ENCODE data around the gene PTDSS2.

Gene PTDSS2

DNA sequence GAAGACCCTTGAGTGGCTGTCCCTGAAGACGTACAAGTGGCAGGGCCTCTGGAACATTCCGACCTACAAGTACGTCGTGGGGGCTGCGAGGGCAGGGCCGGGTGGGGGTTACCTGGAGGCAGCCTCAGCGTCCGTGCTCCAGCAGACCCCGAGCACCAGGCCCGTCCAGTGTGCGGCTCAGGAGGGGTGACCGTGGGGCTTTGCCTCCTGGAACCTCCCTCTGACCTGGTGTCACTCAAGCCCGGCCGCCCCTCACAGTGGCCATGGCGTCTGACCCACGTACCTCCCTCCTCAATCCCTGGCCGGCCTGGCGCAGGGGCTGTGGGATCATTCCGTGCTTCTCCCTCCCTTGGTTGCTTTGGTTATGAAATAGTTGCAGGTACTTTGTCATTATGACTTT lies 38.5 kb downstream of the PTDSS2 start:
- no peak for DNase-seq (ENCODE audit: low read depth in 1 of 2, low spot score in 1 of 2)

DNA sequence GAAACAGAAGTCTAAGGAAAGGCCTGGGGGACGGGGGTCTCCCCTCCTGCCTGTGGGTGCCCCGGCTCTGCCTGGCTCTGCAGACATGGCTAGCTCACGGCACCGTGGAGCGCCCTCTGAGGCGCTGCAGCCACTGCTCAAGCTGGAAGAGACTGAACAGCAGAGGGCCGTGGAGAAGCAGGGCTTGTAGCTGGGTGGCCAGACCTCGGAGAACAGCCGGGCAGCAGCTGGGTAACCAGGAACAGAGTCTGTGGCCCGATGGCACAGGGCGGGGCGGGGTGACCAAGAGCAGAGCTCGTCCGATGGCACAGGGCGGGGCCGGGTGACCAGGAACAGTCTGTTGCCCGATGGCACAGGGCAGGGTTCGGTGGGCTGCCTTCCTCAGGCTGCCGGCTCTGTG lies 38.9 kb downstream of the PTDSS2 start:
- no peak for DNase-seq (ENCODE audit: low read depth in 1 of 2, low spot score in 1 of 2)

DNA sequence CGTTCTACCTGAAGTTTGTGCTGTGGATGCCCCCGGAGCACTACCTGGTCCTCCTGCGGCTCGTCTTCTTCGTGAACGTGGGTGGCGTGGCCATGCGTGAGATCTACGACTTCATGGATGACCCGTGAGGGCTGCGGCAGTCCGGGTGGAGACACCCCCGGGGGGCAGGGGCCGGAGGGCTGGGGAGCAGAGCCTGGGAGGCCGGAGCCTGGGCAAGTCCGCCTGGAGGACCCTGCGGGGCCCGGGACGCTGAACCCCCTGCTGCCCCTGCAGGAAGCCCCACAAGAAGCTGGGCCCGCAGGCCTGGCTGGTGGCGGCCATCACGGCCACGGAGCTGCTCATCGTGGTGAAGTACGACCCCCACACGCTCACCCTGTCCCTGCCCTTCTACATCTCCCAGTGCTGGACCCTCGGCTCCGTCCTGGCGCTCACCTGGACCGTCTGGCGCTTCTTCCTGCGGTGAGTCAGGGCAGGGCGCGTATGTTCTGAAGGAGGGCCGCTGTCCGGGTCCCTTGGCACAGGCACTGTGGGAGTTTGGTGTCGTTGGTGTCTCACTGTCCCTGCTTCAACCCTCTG lies 39.6 kb downstream of the PTDSS2 start:
- no peak for DNase-seq (ENCODE audit: low read depth in 1 of 2, low spot score in 1 of 2)

DNA sequence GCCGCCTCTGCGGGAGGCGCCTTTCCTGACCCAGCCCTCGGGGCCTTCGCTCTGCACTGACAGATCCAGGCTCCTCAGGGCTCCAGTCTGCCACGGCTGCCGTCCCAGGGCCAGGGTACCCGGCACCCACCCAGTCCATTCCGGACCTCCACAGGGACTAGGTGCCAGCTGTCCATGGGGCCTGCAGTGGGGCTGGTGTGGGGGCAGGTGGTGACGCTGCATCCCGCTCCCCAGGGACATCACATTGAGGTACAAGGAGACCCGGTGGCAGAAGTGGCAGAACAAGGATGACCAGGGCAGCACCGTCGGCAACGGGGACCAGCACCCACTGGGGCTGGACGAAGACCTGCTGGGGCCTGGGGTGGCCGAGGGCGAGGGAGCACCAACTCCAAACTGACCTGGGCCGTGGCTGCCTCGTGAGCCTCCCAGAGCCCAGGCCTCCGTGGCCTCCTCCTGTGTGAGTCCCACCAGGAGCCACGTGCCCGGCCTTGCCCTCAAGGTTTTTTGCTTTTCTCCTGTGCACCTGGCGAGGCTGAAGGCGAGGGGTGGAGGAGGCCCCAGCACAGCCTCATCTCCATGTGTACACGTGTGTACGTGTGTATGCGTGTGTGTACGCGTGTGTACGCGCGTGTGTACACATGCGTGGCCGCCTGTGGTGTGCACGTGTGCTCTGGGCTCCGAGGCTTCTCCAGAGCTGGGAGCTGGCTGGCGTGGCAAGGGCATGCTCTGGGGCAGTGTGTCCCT lies 40.3 kb downstream of the PTDSS2 start:
- no peak for DNase-seq (ENCODE audit: low read depth in 1 of 2, low spot score in 1 of 2)

DNA sequence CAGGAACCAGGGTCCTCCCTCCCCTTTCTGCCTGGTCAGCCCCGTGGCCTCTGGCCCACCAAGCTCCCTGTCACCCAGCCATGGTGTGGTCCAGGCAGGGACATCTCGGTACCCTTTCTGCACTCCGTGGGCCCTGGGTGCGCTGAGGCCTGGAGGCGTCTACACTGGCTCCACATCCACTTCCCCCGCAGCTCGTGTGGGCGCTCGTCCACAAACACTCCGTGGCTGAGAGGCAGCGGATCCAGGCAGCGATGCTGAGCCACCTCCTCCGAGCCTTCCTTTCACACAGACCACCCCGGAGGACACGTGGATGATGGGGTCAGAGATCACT lies 40.8 kb downstream of the PTDSS2 start:
- no peak for DNase-seq (ENCODE audit: low read depth in 1 of 2, low spot score in 1 of 2)

DNA sequence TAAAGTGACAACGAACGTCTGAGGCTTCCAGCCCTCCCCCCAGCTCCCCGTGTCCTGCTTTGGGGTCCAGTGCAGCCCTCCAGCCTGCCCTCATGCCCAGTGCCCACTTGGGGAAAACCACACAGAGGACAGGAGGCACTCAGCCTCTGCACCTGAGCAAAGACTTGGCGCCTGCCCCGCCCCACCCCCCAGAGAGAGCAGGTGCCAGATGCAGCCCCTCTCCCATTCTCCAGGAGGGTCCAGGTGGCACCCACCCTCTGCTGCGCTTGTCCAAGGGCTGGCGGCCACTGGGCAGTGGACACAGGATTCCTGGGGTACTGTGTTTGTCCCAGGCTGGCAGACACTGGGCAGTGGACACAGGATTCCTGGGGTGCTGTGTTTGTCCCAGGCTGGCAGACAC lies 41.3 kb downstream of the PTDSS2 start:
- no peak for DNase-seq (ENCODE audit: low read depth in 1 of 2, low spot score in 1 of 2)

DNA sequence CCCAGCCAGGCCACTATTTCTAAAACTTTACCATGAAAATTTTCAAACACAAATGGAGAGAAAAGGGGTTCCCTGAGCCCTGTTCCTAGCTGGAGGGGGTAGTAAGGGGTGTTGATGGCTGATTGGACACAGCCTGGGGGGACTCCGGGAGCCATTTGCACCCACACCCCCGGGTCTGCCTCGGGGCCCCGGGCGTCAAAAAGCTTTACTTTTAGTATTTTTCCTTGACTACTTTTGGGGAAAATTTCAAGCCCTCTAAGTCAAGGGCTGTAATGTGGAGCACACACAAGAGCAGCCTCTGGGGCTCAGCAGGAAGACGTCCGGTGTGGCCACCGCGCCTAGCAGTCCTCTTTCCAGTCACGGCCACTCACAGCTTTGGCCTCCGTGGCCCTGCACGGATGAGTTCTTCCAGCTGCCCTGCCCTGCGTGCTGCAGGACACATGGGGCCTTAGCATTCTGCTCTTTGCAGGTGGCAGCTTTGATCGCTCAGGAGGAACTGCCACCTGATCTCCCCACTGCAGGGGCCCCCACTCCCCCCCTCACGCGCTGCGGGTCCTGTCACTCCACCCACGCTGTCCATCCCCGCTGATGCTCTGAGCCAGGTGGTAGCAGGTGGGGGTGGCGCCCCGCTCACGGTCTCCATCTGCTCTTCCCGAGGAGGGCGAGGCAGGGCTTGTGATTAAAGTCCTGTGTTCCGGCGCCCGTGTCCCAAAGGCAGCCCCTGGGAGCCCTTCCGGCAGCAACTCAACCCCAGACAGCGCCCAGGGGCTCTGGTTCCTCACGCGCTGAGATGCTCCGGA lies 42.5 kb downstream of the PTDSS2 start:
- no peak for DNase-seq (ENCODE audit: low read depth in 1 of 2, low spot score in 1 of 2)

DNA sequence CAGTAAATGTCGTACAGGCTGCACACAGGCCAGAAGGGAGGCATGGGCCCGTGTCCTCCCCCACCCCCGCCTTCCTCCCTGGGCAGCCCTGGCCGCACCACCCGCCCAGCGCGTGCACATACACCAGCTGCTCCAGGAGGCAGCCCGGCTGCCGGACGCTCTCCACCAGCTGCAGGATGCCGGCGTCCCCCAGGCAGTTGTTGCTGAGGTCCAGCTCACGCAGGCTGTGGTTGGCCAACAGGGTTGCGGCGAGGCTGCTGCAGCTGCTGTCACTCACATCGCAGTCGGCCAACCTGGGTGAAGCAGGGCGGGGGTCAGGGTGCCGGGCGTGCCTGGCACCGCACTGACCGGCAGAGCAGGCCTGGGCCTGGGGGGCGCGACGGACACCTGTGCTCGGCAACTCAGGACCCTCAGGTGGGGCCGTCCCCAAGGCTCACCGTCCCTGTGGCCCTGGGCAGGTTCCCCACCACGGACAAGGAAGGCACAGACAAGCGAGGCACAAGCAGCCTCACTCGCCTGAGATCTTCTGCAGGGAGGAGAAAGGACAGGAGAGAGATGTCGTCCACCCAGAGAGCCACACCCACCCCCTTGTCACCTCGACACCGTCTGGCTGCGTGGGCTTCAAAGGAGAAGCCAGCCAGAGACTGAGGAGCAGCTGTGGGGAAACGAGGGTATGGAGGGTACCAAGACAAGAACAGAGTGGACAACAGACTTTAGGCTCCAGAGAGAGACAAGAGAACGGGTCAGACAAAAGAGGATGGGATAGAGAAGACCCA lies 44.9 kb downstream of the PTDSS2 start:
- DNase-seq (ENCODE audit: low read depth in 1 of 2, low spot score in 1 of 2): no peak

DNA sequence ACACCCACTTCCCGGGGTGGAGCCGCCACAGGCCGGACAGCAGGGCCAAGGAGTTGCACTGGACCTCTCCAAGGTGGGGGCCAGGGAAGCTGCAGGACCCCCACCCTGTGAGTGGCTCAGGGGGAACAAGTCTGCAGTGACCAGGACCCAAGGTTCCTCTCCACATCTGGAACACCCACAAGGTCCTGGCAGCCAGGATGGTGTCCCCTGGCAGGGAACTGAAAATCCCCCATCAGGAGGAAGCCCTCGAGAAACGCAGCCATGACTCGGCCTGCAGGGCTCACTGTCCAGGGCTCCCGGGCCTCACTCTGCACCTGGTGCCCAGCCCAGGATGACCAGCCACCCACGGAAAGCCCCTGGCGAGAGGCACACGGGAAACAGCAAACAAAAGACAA lies 45.5 kb downstream of the PTDSS2 start:
- no peak for DNase-seq (ENCODE audit: low read depth in 1 of 2, low spot score in 1 of 2)

DNA sequence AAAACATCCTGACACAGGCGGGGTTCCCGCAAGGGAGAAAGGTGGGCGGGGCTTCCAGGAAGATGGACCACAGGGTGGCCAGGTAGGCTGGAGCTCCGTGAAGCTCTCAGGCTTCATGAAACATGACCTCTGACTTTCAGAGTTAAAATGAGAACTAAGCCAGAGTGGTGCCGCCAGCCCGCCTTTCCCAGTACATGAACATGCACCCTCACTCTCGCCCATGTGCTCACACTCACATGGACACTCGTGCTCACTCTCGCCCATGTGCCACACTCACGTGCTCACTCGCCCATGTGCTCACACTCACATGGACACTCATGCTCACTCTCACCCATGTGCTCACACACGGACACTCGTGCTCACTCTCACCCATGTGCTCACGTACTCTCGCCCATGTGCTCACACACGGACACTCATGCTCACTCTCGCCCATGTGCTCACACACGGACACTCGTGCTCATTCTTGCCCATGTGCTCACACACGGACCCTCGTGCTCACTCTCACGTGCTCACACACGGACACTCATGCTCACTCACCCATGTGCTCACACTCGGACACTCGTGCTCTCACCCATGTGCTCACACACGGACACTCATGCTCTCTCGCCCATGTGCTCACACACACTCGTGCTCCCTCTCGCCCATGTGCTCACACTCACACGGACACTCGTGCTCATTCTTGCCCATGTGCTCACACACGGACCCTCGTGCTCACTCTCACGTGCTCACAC lies 46.9 kb downstream of the PTDSS2 start:
- no peak for DNase-seq (ENCODE audit: low read depth in 1 of 2, low spot score in 1 of 2)

DNA sequence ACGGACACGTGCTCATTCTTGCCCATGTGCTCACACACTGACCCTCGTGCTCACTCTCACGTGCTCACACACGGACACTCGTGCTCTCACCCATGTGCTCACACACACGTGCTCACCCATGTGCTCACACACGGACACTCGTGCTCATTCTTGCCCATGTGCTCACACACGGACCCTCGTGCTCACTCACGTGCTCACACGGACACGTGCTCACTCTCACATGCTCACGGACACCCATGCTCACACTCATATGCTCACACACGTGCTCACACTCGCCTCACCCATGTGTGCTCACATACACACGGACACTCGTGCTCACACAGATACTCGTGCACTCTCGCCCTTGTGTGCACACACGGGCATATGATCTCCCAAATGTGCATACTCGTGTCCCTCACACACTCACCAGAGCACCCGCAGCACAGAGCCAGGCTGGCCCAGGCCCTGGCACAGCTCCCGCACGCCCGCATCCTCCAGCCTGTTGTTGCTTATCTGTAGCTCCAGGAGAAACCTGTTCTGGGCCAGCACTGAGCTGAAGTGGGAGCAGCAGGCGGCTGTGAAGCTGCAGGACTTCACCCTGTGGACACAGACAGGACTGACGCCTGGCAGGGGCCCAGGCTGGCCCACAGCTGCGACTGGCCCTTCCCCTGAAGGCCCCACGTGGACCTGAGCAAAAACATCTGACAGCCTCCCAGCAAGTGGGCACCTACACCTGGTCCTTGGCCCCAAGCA lies 47.7 kb downstream of the PTDSS2 start:
- DNase-seq (ENCODE audit: low read depth in 1 of 2, low spot score in 1 of 2): no peak

DNA sequence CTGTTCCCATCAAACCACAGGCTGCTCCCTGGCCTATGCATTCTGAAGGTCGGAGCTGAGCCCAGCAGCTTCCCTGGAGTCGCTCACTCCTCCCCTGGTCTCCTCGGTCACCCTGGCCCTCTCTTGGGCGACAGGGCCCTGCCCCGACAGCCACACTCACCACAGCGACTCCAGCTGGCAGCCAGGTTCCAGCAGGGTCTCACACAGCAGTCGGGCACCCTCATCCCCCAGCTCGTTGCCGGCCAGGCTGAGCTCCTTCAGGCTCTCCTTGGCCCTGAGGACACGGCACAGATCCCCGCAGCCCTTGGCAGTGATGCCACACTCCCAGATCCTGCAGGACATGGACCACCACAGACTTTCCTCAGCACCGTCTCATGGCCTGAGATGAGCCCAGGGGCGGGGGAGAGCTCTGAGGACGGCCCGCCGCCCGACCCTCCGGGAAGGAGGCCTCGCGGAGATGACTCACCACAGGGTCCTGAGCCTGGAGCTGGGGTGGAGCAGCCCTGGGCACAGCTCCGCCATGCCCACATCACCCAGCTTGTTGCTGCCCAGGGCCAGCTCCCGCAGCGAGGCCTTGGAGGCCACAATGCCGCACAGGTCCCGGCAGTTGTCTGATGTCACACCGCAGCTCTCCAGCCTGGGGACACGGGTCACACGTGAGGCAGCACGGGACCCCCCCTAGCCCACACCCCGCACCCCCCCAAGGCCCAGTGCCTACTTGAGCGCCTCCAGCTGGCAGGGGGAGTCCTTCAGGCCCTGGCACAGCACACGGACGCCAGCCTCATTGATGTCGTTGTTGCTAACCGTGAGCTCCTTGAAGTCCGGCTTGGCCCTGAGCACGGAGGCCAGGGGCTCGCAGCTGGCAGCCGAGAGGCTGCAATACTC lies 48.5 kb downstream of the PTDSS2 start:
- DNase-seq (ENCODE audit: low read depth in 1 of 2, low spot score in 1 of 2): no peak

DNA sequence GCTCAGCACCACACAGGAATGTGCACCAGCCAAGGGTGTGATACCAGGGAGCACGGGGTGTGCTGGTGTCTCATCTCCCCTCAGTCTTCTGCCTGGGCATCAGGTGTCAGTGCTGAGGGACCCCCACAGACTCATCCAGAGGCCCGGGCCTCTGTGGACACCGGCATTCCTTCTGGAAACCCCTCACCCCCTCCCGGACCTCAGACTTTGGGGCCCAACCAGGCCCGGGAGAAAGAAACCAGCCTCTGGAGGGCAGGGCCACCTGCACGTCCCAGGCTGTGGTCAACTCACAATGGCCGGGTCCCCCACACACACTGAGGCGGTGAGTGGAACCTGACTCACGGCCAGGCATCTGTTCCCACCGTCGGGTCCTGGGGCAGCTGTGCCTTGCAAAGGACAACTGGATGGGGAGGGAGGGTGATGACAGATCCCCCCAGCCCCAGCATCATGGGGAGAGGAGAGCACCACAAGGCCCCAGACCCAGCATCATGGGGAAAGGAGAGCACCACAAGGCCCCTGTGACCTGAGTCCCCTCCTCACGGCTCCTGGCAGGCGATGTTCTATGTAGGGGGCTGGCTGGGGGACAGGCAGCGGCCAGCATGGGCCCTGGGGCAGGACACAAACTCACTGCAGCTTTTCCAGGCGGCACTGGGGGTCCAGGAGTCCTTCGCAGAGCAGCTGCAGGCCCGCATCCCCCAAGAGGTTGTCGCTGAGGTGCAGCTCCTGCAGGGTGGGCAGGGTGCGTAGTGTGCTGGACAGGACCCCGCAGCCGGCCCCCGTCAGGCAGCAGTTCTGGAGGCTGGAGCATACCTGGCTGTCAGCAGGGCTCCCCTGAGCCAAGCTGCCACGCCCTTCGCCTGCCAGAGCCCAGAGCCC lies 49.4 kb downstream of the PTDSS2 start:
- DNase-seq (ENCODE audit: low read depth in 1 of 2, low spot score in 1 of 2): no peak

DNA sequence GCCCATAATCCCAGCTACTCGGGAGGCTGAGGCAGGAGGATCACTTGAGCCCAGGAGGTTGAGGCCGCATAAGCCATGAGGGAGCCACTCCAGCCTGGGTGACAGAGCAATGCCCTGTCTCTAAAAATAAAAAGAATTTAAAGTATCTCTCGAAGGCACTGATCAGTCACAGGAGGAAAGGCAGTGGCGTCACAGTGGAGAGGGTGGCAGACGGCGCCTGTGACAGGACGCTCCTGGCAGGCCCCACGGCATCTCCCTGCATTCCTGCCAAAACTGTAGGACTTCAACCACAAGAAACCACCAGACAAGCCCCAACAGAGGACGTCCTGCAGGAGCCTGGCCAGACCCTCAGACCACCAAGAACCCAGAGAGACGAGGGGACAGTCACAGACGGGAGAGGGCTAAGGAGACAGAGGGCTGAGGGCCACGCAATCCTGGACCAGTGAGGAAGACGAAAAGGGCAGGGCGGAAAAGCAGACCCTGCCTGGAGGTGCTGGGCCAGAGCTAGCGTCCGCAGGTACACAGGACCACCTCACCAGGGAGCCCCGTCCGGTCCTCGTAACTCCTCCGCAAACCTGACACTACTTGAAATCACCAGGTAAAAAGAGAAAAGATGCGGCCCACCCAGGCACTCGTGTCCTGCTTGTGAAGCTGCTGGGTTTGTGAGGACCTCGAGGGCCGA lies 51.1 kb downstream of the PTDSS2 start:
- no peak for DNase-seq (ENCODE audit: low read depth in 1 of 2, low spot score in 1 of 2)

DNA sequence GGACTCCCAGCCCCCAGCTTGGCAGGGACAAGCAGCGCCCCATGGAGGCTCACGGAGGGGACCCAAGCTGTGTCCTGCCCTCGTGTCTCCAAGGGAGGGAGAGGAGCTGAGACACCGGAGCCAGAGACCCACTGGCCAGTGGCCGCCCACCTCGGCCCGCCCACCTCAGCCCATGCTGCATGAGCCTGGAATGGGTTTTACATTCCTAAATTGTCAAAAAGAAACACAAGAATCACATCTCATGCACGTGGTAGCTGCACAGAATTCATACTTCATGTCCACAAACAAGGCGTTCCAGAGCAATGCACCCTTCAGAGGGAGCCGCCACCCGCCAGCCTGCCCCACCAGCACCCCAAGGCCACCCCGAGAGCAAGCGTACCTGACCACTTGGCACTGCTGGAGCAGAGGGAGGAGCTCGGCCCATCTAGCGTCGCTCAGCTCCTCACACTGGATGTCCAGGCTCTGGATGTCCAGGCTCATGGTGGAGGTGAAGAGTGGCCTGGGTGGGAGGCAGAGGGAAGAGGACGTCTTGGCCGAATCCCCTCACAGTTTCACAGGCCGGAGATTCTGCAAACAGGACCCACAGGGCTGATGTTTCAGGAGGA lies 51.7 kb downstream of the PTDSS2 start:
- no peak for DNase-seq (ENCODE audit: low read depth in 1 of 2, low spot score in 1 of 2)

DNA sequence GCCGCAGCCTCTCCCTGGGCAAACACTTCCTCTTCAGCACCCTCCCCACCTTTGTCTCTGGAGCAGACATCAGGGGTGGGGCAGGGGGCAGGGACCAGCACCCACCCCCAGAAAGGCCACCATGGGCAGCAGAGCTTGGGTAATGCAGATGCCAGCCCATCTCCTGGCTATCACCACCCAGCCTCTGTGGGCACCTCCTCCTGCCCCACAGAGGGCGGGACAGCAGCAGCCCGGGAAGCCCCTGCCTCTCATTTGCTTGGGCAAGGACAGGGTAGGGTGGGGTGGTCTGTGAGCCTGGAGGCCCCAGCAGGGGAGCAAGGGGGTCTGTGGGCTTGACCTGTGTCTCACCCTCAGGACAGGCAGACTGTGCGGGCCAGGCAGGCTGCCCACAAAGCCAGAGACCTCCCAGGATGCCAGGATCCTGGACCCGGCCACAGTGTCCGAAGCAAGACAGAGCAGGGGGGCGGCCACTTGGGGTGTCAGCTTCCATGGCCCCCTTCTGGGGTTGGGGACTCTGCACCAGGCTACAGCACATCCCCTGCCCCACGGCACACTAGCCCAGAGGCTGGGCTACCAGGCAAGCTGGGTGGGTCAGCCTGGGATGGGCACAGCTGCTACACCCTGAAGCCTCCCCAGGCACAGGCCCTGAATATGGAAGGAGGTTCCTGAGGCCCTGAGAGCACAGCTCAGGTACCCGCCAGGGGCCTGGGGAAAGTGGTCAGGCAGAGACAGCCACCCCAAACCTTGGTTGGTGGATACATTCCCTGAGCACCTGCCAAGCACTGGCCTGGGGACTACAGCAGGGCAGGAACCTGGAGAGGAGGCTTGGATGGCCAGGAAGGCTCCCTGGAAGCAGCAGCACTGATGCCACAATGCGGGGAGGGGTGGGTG lies 52.5 kb downstream of the PTDSS2 start:
- DNase-seq (ENCODE audit: low read depth in 1 of 2, low spot score in 1 of 2): no peak

Measured in activated CD4-positive, alpha-beta T cell treated with anti-CD3 and anti-CD28 coated beads, Interleukin-2, amount 50 U/mL, for 24 hours (primary cell).